ENCODE results near the gene MGAT4A.

MGAT4A gene

DNA sequence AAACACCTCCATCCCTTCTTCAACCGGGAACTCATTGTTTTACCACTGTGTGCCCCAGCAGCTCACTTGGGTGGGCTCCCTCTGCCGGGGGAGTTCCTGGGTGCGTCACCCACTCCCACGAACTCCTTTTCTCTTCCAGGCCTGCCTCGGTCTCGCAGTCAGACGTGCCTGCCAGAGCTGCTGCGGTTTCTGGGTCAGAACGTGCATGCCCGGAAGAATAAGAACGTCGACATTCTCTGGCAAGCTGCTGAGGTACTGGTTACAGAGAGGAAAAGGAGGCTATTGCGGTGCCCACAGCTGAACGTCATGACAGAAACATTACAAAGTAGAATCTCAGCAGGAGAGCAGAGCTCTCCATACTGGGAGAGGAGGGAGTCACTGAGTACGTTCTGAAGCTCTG is 158.3 kb downstream of the MGAT4A start:
- no peak overlapping the region for H3K4me3 ChIP-seq (ENCODE audit: low read depth, low read length)
- TF ChIP-seq, protein P1, sequence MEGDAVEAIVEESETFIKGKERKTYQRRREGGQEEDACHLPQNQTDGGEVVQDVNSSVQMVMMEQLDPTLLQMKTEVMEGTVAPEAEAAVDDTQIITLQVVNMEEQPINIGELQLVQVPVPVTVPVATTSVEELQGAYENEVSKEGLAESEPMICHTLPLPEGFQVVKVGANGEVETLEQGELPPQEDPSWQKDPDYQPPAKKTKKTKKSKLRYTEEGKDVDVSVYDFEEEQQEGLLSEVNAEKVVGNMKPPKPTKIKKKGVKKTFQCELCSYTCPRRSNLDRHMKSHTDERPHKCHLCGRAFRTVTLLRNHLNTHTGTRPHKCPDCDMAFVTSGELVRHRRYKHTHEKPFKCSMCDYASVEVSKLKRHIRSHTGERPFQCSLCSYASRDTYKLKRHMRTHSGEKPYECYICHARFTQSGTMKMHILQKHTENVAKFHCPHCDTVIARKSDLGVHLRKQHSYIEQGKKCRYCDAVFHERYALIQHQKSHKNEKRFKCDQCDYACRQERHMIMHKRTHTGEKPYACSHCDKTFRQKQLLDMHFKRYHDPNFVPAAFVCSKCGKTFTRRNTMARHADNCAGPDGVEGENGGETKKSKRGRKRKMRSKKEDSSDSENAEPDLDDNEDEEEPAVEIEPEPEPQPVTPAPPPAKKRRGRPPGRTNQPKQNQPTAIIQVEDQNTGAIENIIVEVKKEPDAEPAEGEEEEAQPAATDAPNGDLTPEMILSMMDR (IDR thresholded peaks at IDR 0.05; ENCODE audit: insufficient read depth, low read depth, low read length, missing control alignments) = no peak
- no peak for DNase-seq (ENCODE audit: low read depth)

DNA sequence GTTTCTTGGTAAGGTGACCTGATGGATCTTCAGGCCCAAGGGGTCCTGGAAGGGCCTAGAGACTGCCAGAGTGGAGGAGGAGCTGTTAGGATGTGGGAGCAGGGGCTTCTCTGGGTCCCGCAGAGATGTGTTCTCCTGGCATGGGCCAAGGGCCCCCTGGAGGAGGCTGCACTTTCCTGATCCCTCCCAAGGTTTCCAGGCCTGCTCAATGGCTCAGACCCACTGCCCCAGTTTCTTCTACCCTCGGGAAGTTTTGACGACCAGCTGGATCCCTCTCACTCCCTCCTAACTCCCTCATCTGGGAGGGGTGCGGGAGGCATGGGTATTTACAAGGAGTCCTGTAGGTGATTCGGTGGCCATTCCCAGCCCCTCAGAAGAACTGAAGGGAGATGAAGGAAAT is 158.7 kb downstream of the MGAT4A start:
- H3K4me3 ChIP-seq (ENCODE audit: low read depth, low read length) = no peak overlapping the region
- TF ChIP-seq, protein P1 (IDR thresholded peaks at IDR 0.05; ENCODE audit: insufficient read depth, low read depth, low read length, missing control alignments) = no peak
- no peak for DNase-seq (ENCODE audit: low read depth)

DNA sequence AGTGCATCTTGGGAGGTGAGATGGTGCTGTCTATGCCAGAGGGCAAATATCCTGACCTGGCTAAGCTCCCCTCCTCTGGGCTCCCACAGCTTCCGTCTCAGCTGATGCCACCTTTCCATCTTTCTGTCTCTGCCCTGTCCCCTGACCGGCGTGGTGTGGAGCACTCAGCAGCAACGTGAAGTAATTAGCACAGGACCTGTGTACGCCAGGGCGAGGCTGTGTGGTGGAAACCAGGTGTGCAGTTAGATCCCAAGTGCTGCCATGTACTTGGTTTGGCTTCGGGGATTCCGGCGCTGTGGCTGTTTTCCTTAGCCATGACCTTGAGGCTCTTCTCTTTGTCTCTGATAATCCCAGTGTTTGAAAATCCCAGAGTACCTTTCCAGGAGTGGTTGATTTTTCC is 159.1 kb downstream of the MGAT4A start:
- TF ChIP-seq, protein P1 (IDR thresholded peaks at IDR 0.05; ENCODE audit: insufficient read depth, low read depth, low read length, missing control alignments) = no peak
- DNase-seq (ENCODE audit: low read depth) = no peak
- no peak overlapping the region for H3K4me3 ChIP-seq (ENCODE audit: low read depth, low read length)

DNA sequence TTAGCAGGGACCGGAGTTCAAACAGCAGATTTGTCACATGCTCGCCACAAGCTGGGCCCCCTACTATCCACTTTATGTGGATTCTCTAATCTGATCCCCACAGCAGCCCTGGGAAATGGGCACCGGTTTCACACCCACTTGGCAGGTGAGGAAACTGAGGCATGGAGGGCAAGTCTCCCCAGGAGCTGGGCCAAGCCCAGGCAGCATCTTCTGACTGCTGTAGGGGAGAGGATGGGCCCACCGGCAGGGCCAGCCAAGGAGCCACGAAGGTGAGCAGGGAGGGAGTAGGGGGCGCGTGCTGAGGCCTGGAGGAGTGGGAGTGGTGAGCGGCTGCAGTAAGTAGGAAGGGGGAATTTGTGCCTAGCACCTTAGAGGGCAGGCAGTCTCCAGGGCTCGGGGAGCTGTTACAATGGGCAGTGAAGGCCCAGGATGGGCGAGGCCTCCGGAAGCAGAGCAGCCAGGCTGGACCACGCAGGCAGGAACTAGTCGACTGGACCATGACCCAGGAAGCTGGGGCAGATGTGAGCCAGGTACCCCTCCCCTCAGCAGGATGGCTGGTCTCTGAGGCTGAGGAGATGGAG is 159.7 kb downstream of the MGAT4A start:
- no peak for DNase-seq (ENCODE audit: low read depth)
- H3K4me3 ChIP-seq (ENCODE audit: low read depth, low read length) = no peak overlapping the region
- TF ChIP-seq, protein P1 (IDR thresholded peaks at IDR 0.05; ENCODE audit: insufficient read depth, low read depth, low read length, missing control alignments) = no peak

DNA sequence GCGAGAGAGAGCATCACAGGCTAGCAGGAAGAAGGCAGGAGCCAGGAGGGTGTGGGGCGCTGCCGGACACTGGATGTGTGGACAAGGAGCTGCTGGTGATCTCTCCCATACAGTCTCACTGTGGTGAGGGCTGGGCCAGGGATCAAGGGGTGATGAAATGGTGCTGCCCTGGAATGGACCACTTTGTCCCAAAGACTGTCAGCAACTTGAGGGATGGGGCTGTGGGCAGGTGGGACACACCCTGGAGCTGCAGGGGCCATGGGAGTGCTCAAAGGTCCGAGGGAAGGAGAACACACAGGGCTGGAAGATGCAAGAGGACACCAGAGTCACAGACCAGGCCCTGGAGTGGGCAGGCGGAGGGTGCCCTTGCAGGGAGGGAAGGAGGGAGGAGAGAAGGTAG is 160.6 kb downstream of the MGAT4A start:
- H3K4me3 ChIP-seq (ENCODE audit: low read depth, low read length) = no peak overlapping the region
- no peak for DNase-seq (ENCODE audit: low read depth)
- TF ChIP-seq, protein P1 (IDR thresholded peaks at IDR 0.05; ENCODE audit: insufficient read depth, low read depth, low read length, missing control alignments) = no peak

DNA sequence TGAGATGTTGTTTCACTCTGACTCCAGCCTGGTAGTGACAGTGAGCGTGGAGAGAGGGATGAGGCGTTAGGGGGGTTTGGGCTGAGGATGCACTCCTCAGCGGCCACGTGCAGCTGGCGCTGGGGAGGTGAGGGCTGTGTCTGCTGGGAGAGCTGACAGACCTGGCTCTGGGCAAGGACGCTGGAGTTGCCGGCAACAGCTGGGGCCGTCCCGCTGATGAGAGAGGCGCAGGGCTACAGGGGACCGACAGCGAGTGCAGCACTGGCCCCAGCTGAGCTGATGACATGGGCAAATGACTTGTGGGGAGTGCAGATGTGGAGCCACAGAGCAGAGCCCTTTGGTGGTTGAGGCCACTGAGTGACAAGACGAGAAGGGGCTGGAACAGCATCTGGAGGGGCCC is 161.0 kb downstream of the MGAT4A start:
- TF ChIP-seq, protein P1 (IDR thresholded peaks at IDR 0.05; ENCODE audit: insufficient read depth, low read depth, low read length, missing control alignments) = no peak
- H3K4me3 ChIP-seq (ENCODE audit: low read depth, low read length) = no peak overlapping the region
- no peak for DNase-seq (ENCODE audit: low read depth)

DNA sequence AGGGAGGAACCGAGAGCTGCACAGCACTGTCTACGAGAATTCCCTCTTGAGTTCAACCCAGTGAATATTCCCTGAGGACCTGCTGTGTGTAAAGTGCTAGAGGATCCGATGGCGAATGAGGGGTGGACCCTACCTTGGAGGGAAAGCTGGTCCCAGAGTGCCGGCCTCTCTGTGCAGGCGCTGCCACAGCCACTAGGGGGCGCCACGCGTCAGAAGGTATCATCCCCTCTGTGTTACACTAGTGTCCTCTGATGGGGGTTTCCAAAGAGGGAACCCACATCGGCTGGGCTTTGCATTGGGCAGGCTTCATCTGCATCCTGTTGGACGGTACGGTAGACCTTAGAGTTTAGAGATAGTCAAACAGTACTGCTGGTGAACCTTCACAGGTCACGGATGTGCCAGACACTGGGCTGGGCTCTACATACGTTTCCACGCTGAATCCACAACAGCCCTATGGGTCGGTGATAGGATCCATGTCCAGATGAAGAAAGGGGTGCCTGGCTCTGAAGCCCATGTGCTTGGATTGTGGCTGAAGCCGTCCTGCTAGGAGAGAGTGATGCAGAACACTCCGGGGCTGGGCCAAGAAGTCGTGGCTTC is 161.6 kb downstream of the MGAT4A start:
- peak; percentile 60 for DNase-seq (ENCODE audit: low read depth)
- TF ChIP-seq, protein P1 (IDR thresholded peaks at IDR 0.05; ENCODE audit: insufficient read depth, low read depth, low read length, missing control alignments) = peak; percentile 94
- no peak overlapping the region for H3K4me3 ChIP-seq (ENCODE audit: low read depth, low read length)

Measured in GM12865 (cell line).